ENCODE data around the gene FGF18. TPM values are rescaled to one million over a fixed set of nuclear protein-coding genes. Genes with fewer than 3 reads are reported as not detected.

Gene FGF18
- total RNA-seq, 1 experiment from 2014 or later: 1.7 TPM

- in situ Hi-C loops (cut with HindIII; ENCODE audit: low pct_unique_long_range_greater_than_20kb, low sequenced_read_pairs) (no loop called here), intact Hi-C loops (cut with micrococcal nuclease; ENCODE audit: unreplicated experiment) (no loop called here)
- peaks cover 22% of the 10 kb centered on the region for H3K36me3 ChIP-seq (ENCODE audit: control insufficient read depth, insufficient read depth, low read length)
- ChIA-PET POLR2A (interaction anchor here (1.1 kb wide), 1 partner anchor 12 kb away, joined by 4 read pairs; no protein-coding TSS in a partner anchor), CTCF (interaction anchor here (0.7 kb wide), 2 partner anchors 19 to 244 kb away, joined by 3 to 4 read pairs; no protein-coding TSS in a partner anchor)
- TF ChIP-seq SIN3A (IDR thresholded peaks at IDR 0.05; ENCODE audit: borderline replicate concordance, insufficient read depth, low read depth, low read length) (no peak), TCF7L2 (IDR thresholded peaks at IDR 0.05; ENCODE audit: low read depth, low read length) (no peak), CTCF (IDR thresholded peaks at IDR 0.05) (no peak), REST (IDR thresholded peaks at IDR 0.05; ENCODE audit: insufficient read depth in 1 of 2, low read depth in 2 of 2, low read length in 1 of 2) (no peak), POLR2AphosphoS5 (IDR thresholded peaks at IDR 0.05; ENCODE audit: low read depth, low read length) (no peak)
- H3K27ac ChIP-seq (ENCODE audit: low read length): peak overlapping the region; percentile 99
- peaks cover 5% of the 10 kb centered on the region; the same call in 1 of the 2 replicates for H3K4me1 ChIP-seq (ENCODE audit: control insufficient read depth, insufficient read depth, low read length)
- ATAC-seq (no peak), DNase-seq (ENCODE audit: low read depth, low spot score) (no peak)
- no TSS peak for BruUV-seq (replicated peaks)
- peak overlapping the region; percentile 87 to 93; a peak in 2 of 4 replicates for H3K4me3 ChIP-seq (ENCODE audit: low read depth in 2 of 2, low read length in 2 of 2)
- no peaks in the 10 kb centered on the region for H3K27me3 ChIP-seq (ENCODE audit: control insufficient read depth, insufficient read depth, low read length)
- H3K9me3 ChIP-seq (ENCODE audit: control insufficient read depth, insufficient read depth, low read depth, low read length): no peaks in the 10 kb centered on the region
These were observed 33.3 kb upstream of the FGF18 start for GRCh38 chr5:171386006-171386671.

- Histone ChIP-seq H3K36me3 (ENCODE audit: control insufficient read depth, insufficient read depth, low read length) (peaks cover 29% of the 10 kb centered on the region), H3K9me3 (ENCODE audit: control insufficient read depth, insufficient read depth, low read depth, low read length) (no peaks in the 10 kb centered on the region), H3K27me3 (ENCODE audit: control insufficient read depth, insufficient read depth, low read length) (no peaks in the 10 kb centered on the region), H3K4me1 (ENCODE audit: control insufficient read depth, insufficient read depth, low read length) (peaks cover 13% of the 10 kb centered on the region; the same call in 1 of the 2 replicates), H3K4me3 (ENCODE audit: low read depth in 2 of 2, low read length in 2 of 2) (peak overlapping the region; percentile 87 to 93), H3K27ac (ENCODE audit: low read length) (peak overlapping the region; percentile 99)
- in situ Hi-C loops (cut with HindIII; ENCODE audit: low pct_unique_long_range_greater_than_20kb, low sequenced_read_pairs): no loop called here
- TSS peak; percentile 100 for BruUV-seq (replicated peaks)
- intact Hi-C loops (cut with micrococcal nuclease; ENCODE audit: unreplicated experiment): no loop called here
- TF ChIP-seq TCF7L2 (IDR thresholded peaks at IDR 0.05; ENCODE audit: low read depth, low read length) (no peak), SIN3A (IDR thresholded peaks at IDR 0.05; ENCODE audit: borderline replicate concordance, insufficient read depth, low read depth, low read length) (no peak), POLR2AphosphoS5 (IDR thresholded peaks at IDR 0.05; ENCODE audit: low read depth, low read length) (no peak), CTCF (IDR thresholded peaks at IDR 0.05) (no peak), REST (IDR thresholded peaks at IDR 0.05; ENCODE audit: insufficient read depth in 1 of 2, low read depth in 2 of 2, low read length in 1 of 2) (no peak)
- DNase-seq (ENCODE audit: low read depth, low spot score) (no peak), ATAC-seq (no peak)
- POLR2A ChIA-PET: interaction anchor here (0.7 to 1.1 kb wide), 4 partner anchors 12 to 229 kb away, joined by 4 to 11 read pairs (median 6); no protein-coding TSS in a partner anchor
- CTCF ChIA-PET: no interaction called here
These were observed 32.5 kb upstream of the FGF18 start for GRCh38 chr5:171386861-171387344.

All from Panc1 (cell line).